HepG2 (cell line): ENCODE results near the gene CLN6. TPM values are rescaled to one million over a fixed set of nuclear protein-coding genes. Genes with fewer than 3 reads are reported as not detected.

Experiments
- MEIS2 ChIP-seq: sonication (generic); formaldehyde crosslinking; IDR thresholded peaks from 2 replicates; pipeline ENCODE4 v1.9.0; 2021; ENCODE audit warnings: mild to moderate bottlenecking, missing genetic modification reagents
- SP5 ChIP-seq: IDR thresholded peaks from 2 replicates; pipeline ENCODE4 v1.6.1; 2016; ENCODE audit warnings: low read depth, borderline replicate concordance
- ZNF841 ChIP-seq: sonication (generic); formaldehyde crosslinking; IDR thresholded peaks from 2 replicates; pipeline ENCODE4 v1.8.1; 2023; ENCODE audit warnings: missing genetic modification reagents, borderline replicate concordance
- polyA plus RNA-seq, 8 experiments: library from polyadenylated mRNA; depleted of rRNA in 3 of 8; stranded (reverse) in 7 of 8; unstranded in 1 of 8; fragments of >200 nt; fragmentation: Illumina TruSeq in 4 of 8; extraction: Trizol in 4 of 8; gene quantifications; 2 replicates each; pipeline versions ENCODE4 v1.2.1 to v1.2.3, GENCODE V29; 2011 to 2016; ENCODE audit warnings: low read depth in 4 of 8, missing spikeins in 1 of 8, mixed read lengths in 1 of 8; ENCODE audit not compliant: insufficient read depth in 1 of 8
- total RNA-seq, 5 experiments: library from RNA; depleted of rRNA; stranded (reverse); fragments of >200 nt; fragmentation: Illumina TruSeq; extraction: Trizol; gene quantifications; 2 replicates each; pipeline ENCODE4 v1.2.3, GENCODE V29; 2016; ENCODE audit warnings: low read depth in 1 of 5
- TF ChIP-seq, protein P1 (sequence below), 2 experiments: sonication (generic) in 1 of 2; formaldehyde crosslinking in 1 of 2; IDR thresholded peaks; 2 replicates each; pipeline versions ENCODE4 v1.4.0 to v1.6.1; 2016 to 2020; ENCODE audit warnings: borderline replicate concordance in 1 of 2, low read depth in 1 of 2, mild to moderate bottlenecking in 1 of 2, missing genetic modification reagents in 1 of 2
- TF ChIP-seq, protein P2 (sequence below): IDR thresholded peaks from 2 replicates; pipeline ENCODE4 v1.6.1; 2016; ENCODE audit warnings: low read depth, control low read depth

CLN6 gene
- total and polyA plus RNA-seq, 2 of the 13 experiments (the other 11 are each of a cell fraction or from before 2014, with no cell fraction given): 24.9 to 27.1 TPM

DNA sequence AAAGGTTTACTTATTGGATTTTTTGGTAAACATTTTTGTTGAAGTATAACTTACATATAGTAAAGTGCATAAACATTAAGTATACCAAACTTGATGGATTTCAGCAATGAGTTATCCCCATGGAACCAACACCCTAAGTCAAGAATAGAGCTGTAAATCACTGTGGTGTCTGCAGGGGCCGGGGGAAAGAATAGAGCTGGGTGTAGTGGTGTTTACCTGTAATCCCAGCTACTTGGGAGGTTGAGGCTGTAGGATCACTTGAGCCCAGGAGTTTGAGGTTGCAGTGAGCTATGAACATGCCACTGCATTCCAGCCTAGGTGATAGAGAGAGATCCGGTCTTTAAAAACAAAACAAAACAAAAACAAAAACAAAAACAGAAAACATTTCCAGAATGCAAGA lies 34.8 kb upstream of the CLN6 start (continued):
- no peak for TF ChIP-seq SP5 (CRISPR knock-in tag)
- no peak for TF ChIP-seq MEIS2 (CRISPR knock-in tag)
- no peak for TF ChIP-seq ZNF841 (CRISPR knock-in tag)
- TF ChIP-seq, protein P1, sequence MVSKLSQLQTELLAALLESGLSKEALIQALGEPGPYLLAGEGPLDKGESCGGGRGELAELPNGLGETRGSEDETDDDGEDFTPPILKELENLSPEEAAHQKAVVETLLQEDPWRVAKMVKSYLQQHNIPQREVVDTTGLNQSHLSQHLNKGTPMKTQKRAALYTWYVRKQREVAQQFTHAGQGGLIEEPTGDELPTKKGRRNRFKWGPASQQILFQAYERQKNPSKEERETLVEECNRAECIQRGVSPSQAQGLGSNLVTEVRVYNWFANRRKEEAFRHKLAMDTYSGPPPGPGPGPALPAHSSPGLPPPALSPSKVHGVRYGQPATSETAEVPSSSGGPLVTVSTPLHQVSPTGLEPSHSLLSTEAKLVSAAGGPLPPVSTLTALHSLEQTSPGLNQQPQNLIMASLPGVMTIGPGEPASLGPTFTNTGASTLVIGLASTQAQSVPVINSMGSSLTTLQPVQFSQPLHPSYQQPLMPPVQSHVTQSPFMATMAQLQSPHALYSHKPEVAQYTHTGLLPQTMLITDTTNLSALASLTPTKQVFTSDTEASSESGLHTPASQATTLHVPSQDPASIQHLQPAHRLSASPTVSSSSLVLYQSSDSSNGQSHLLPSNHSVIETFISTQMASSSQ (IDR thresholded peaks at IDR 0.05; ENCODE audit: low read depth): no peak
- TF ChIP-seq, protein P1 (CRISPR knock-in tag; IDR thresholded peaks at IDR 0.05; ENCODE audit: borderline replicate concordance): no peak
- TF ChIP-seq, protein P2, sequence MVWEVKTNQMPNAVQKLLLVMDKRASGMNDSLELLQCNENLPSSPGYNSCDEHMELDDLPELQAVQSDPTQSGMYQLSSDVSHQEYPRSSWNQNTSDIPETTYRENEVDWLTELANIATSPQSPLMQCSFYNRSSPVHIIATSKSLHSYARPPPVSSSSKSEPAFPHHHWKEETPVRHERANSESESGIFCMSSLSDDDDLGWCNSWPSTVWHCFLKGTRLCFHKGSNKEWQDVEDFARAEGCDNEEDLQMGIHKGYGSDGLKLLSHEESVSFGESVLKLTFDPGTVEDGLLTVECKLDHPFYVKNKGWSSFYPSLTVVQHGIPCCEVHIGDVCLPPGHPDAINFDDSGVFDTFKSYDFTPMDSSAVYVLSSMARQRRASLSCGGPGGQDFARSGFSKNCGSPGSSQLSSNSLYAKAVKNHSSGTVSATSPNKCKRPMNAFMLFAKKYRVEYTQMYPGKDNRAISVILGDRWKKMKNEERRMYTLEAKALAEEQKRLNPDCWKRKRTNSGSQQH (CRISPR knock-in tag): no peak
